ENCODE measurements around the gene MZT2B. TPM values are rescaled to one million over a fixed set of nuclear protein-coding genes. Genes with fewer than 3 reads are reported as not detected.
"Not testable (repeated sequence)": the region's sequence is repeated elsewhere in the genome, so short reads cannot be mapped to it uniquely, and the experiment has no call there.

Gene MZT2B
- total and polyA plus RNA-seq, 2 of the 8 experiments (the other 6 are each of a cell fraction or from before 2014, with no cell fraction given), result 90.3 to 151 TPM

DNA sequence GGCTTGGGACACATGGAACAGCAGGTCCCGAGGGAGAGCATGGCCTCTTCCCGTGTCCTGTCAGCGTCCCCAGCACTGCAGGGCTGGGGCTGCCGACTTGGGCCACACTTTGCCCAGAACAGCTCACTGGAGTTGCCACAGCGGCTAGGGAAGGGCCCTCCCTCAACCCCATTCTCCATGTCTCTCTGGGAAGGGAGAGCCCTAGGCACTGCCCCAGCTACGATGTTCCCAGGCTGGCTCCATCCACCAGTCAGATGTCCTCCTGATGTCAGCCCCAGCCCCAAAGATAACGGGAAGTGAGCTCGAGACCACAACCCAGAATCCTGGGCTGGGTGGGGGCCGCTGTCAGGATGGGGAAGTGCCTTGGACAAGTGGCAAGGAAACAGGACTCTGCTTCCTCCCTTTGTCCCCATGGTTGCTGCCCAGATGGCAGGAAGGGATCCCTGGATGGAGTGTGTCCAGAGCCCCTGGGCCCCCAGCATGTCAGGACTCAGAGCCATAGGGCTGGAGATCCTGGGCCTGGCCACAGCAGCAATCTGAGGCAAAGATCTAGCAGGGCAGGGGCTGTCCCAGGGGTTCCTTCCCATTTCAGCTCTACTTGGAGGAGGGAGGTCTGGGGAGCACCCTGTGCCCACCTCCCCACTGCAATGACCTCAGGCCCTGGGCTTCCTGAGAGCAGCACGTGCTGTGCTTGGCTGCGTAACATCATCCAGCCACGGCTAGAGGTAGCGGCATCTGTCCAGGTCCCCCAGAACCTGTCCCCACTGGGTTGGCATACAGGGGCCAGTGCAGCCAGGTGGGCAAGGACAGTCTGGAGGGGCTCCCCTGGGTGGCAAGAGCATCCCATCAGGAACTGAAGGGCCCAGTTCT lies 39.4 kb upstream of the MZT2B start:
- 98% methylated on average over 6 of the region's 13 CpGs; no CpG with 5 or more reads in 1 of the 2 experiments for WGBS, 2 experiments (ENCODE audit: extremely low coverage in 1 of 2, insufficient coverage in 1 of 2, insufficient read length in 1 of 2, insufficient replicate concordance in 2 of 2, low coverage in 1 of 2, low lambda C conversion rate in 2 of 2, missing lambda C conversion rate in 1 of 2)
- CTCF ChIA-PET (ENCODE audit: partially characterized antibody); H3K14ac ChIP-seq (ENCODE audit: insufficient read length); H2BK5ac ChIP-seq (ENCODE audit: low read depth, low read length); H3K4me1 ChIP-seq (replicated peaks in 1 of 4; ENCODE audit: control insufficient read depth in 3 of 4, insufficient read depth in 4 of 4, low read length in 3 of 4); POLR2A ChIA-PET (ENCODE audit: partially characterized antibody); H2AK5ac ChIP-seq (ENCODE audit: low read depth, low read length); H4K91ac ChIP-seq (replicated peaks; ENCODE audit: insufficient read length, low read length); H3K9me3 ChIP-seq (ENCODE audit: insufficient read depth in 2 of 2, low read depth in 1 of 2, low read length in 1 of 2); H3K23me2 ChIP-seq (ENCODE audit: low read depth, low read length); H2BK12ac ChIP-seq (ENCODE audit: low read depth, low read length); H3K27me3 ChIP-seq (replicated peaks in 1 of 4; ENCODE audit: control insufficient read depth in 3 of 4, extremely low read depth in 1 of 4, insufficient read depth in 3 of 4, low read length in 3 of 4); H4K20me1 ChIP-seq (replicated peaks in 1 of 2; ENCODE audit: control insufficient read depth in 1 of 2, insufficient read depth in 2 of 2, low read length in 2 of 2); H3K79me2 ChIP-seq (ENCODE audit: control insufficient read depth in 1 of 2, insufficient read depth in 2 of 2, low read length in 2 of 2); H4K5ac ChIP-seq (ENCODE audit: insufficient read length, low read depth, low read length); H3K79me1 ChIP-seq (ENCODE audit: low read depth, low read length); H3K56ac ChIP-seq (replicated peaks; ENCODE audit: insufficient read length, low read depth, low read length); H3K36me3 ChIP-seq (ENCODE audit: control insufficient read depth in 2 of 4, insufficient read depth in 4 of 4, low read length in 3 of 4); H3K27ac ChIP-seq (ENCODE audit: low read depth, low read length); H2BK20ac ChIP-seq (ENCODE audit: low read length); H3K9ac ChIP-seq (replicated peaks in 1 of 4; ENCODE audit: extremely low read depth in 1 of 4, low read depth in 3 of 4, low read length in 3 of 4); H3K4ac ChIP-seq (replicated peaks; ENCODE audit: insufficient read length, low read depth, low read length); H2BK15ac ChIP-seq (ENCODE audit: low read length); H2BK120ac ChIP-seq (replicated peaks; ENCODE audit: low read depth, low read length); H3K23ac ChIP-seq (ENCODE audit: insufficient read length); H3K18ac ChIP-seq (ENCODE audit: extremely low read depth, low read length); H4K8ac ChIP-seq (ENCODE audit: extremely low read depth, insufficient read depth, low read length); FAIRE-seq; H2AFZ ChIP-seq (ENCODE audit: low read length); H3K4me3 ChIP-seq (ENCODE audit: extremely low read depth in 1 of 4, insufficient read depth in 2 of 4, low read depth in 3 of 4, low read length in 4 of 4): not testable (repeated sequence)
- H3K4me2 ChIP-seq (ENCODE audit: insufficient read depth in 1 of 2, low read depth in 2 of 2, low read length in 2 of 2), result peak overlapping the region in 1 of 2 experiments; percentile 51; a peak in 1 of 4 replicates
- DNase-seq (ENCODE audit: low read depth in 1 of 2, low spot score in 2 of 2), result peak in 1 of 2 experiments; percentile 27

All from H1 (cell line).